NCI-H345 treated with DMSO at 0.1 percent for 48 hours (cell line): ENCODE results near the gene AEBP2.
A peak's percentile ranks its signal among the peaks of the same experiment; 100 is the strongest.
"Not testable (repeated sequence)": the region's sequence is repeated elsewhere in the genome, so short reads cannot be mapped to it uniquely, and the experiment has no call there.

Experiments used
- DNase-seq: peaks from one replicate; lab custom pipeline; 2025; ENCODE audit not compliant: unreplicated experiment; lab: John Stamatoyannopoulos, UW

The AEBP2 gene, protein sequence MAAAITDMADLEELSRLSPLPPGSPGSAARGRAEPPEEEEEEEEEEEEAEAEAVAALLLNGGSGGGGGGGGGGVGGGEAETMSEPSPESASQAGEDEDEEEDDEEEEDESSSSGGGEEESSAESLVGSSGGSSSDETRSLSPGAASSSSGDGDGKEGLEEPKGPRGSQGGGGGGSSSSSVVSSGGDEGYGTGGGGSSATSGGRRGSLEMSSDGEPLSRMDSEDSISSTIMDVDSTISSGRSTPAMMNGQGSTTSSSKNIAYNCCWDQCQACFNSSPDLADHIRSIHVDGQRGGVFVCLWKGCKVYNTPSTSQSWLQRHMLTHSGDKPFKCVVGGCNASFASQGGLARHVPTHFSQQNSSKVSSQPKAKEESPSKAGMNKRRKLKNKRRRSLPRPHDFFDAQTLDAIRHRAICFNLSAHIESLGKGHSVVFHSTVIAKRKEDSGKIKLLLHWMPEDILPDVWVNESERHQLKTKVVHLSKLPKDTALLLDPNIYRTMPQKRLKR

GRCh38 chr12:19439059-19440018, at the start of gene AEBP2:
AEBP2 (plus strand) TSS chr12:19439492; CDS start chr12:19439700, 208 bp downstream.
- DNase-seq, result peak; percentile 60

GRCh38 chr12:19390051-19390598, 49.2 kb upstream of the AEBP2 start:
- no peak for DNase-seq

DNA sequence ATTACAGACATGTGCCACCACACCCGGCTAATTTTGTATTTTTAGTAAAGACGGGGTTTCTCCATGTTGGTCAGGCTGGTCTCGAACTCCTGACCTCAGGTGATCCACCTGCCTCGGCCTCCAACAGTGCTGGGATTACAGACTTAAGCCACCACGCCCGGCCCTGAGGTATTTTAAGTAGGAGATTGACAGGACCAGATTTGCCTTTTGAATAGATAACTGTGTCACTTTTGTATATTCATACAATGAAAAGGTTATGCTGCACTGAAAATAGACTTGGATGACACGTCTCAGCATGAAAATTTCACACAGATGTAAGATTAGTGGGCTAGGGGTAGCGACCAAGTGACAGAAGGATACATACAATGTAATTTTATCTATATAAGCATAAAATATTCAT, 46.6 kb upstream of the AEBP2 start:
- DNase-seq, result not testable (repeated sequence)

- no peak for DNase-seq
Measured at GRCh38 chr12:19394385-19394784, 44.9 kb upstream of the AEBP2 start.

- DNase-seq, result no peak
Measured at GRCh38 chr12:19397534-19397933, 41.8 kb upstream of the AEBP2 start.

DNA sequence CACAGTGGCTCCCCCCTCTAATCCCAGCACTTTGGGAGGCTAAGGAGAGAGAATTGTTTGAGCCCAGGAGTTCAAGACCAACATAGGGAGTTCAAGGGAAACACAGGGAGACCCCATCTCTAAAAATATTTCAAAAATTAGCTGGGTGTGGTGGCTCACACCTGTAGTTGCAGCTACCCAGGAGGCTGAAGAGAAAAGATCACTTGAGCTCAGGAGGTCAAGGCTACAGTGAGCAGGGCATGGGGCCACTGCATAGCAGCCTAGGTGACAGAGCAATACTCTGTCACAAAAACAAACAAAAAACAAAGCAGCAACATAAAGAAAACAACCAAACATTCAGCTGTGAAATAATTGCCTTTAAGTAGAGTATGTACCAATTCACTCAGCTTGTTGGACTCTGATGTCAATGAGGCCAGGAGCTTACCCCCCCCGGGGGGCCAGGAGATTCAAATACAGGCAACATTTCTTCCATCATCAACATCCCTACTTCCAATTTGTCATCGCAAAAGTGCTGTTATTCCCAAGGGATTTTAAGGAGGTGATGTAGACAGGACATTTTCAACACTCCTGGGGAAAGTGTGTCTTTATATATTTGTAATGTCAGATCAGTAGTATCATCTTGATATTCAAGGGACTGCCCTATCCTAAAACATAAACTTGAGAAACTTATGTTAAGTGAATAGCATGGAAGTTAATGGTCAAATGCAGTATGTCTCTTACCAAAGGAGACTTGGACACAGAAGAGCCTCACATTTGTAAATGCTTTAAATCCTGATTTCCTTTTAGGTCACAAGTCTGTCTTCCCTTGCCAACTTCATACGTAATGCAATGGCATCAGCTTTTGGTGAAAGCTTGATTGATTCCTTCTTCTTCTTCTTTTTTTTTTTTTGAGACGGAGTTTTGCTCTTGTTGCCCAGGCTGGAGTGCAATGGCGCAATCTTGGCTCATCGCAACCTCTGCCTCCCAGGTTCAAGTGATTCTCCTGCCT, 40.6 kb upstream of the AEBP2 start:
- no peak for DNase-seq

- not testable (repeated sequence) for DNase-seq
Measured at GRCh38 chr12:19400649-19401285, 38.5 kb upstream of the AEBP2 start.

DNA sequence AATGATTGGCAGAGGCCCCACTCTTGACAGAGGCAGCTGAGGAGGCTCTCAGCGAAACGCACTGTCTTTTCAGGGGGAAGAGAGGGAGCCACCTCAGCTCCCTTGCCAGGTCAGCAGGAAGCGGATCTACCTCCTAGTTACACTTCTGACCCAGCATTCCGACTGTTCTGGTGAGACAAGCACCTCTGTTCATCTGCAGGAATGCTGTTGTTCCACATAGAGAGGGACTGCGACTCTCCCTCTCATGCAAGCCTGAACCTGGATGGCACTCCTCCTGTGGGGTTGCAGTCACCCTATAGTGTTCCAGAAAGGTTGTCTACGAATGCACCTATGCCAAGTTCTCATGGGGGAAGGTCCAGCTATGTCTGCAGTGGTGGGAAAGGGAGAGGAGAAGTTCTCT, 37.1 kb upstream of the AEBP2 start:
- DNase-seq, result no peak

DNA sequence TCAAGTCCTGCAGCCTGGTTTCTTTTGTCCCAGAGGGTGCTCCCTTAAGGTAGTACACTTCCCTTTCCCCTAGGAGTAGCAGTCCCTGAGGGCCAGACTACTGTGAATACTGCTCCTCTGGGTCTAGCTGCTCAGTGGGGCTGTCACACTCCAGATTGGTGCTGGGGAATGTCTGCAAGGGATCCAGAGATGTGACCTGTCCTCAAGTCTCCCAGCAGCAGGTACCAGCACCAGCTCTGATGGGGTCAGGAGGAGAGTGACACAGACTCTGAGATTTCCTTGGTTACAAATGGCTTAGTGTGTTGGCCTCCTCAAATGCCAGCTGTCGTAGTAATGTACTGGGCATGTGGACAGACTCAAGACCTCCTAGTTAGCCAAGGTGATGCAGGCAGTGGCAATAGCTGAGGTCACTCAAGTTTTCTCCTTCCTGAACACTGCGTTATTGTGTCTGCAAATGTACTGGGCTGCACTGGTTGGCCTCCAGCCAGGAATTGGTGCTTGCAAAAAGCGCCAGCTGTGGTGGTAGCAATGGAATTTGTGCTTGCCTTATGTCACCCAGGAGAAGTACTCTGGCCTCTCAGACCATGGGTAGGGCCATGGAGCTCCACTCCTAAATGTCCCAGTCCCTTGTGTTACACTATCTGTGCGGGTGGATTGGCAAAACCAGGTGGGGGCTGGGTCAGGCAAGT, 36.4 kb upstream of the AEBP2 start:
- no peak for DNase-seq

- no peak for DNase-seq
Measured at GRCh38 chr12:19404242-19404880, 34.9 kb upstream of the AEBP2 start.

- no peak for DNase-seq
Measured at GRCh38 chr12:19409376-19409775, 29.9 kb upstream of the AEBP2 start.

- DNase-seq, result no peak
Measured at GRCh38 chr12:19410211-19410610, 29.1 kb upstream of the AEBP2 start.

- DNase-seq, result no peak
Measured at GRCh38 chr12:19410629-19411185, 28.6 kb upstream of the AEBP2 start.

GRCh38 chr12:19411234-19412204, 27.8 kb upstream of the AEBP2 start:
- no peak for DNase-seq

DNA sequence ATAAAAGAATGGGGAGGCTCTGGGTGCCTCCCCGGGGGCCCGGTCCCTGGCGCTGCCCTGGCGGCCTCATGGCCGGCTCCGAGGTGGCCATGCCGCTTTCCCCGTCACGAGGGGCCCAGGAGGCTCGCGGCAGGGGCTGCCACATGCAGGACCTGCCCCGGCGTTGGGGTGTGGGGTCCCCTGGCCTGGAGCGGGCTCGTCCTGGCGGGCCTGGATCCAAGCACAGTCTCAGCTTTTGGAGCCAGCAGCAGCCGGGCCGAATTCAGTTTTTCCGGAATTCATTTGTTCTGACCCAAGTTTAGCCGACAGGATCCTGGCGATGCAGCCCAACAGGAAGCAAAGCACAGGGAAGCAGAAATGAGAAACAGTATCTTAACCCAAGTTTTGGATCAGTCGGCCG, 26.4 kb upstream of the AEBP2 start:
- DNase-seq, result no peak

DNA sequence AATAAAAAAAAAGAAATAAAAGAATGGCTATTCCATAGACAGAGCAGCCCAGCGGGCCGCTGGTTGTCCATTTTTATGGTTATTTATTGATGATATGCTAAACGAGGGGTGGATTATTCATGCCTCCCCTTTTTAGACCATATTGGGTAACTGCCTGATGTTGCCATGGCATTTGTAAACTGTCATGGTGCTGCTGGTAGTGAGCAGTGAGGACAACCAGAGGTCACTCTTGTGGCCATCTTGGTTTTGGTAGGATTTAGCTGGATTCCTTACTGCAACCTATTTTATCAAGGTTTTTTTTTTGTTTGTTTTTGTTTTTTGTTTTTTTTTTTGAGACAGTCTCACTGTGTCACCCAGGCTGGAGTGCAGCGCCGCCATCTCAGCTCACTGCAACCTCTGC, 25.7 kb upstream of the AEBP2 start:
- not testable (repeated sequence) for DNase-seq

GRCh38 chr12:19415563-19415962, 23.7 kb upstream of the AEBP2 start:
- no peak for DNase-seq
